A673 (cell line): ENCODE results near the gene ERC1.

Experiments
- EZH2 ChIP-seq: fragments of 200-600 bp; sonication (generic); IDR thresholded peaks from 2 replicates; pipeline ENCODE4 v1.6.1; 2017; ENCODE audit warnings: borderline replicate concordance, low read depth, mild to moderate bottlenecking, mixed read lengths, antibody characterized with exemption, low read length; ENCODE audit not compliant: poor library complexity, severe bottlenecking
- TF ChIP-seq, protein P1 (sequence below): fragments of 300-800, 200-600 bp; sonication (generic); conservative IDR thresholded peaks from 2 replicates; pipeline ENCODE4 v1.5.1; 2017; ENCODE audit warnings: low read depth, mild to moderate bottlenecking, antibody characterized with exemption, low read length, moderate library complexity, mixed read lengths

DNA sequence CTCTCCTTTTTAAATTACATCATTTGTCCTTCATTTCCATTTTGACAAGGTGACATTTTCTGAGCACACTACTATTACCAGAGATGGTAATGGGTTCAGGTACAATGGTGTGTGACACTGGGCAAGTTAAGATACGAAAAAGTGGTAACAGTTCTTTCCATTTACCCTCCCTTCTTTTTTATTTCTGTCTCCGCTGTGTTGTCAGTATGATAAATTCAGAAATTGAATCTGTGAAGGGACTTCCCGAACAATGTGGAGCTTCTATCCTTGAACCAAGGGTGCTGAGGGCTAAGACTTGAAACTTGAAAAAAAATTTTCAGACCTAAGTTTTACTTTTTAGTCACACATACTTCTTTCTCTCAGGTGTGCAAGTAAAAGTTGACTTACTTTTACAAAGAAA is 103.7 kb downstream of the ERC1 start:
- TF ChIP-seq, protein P1, sequence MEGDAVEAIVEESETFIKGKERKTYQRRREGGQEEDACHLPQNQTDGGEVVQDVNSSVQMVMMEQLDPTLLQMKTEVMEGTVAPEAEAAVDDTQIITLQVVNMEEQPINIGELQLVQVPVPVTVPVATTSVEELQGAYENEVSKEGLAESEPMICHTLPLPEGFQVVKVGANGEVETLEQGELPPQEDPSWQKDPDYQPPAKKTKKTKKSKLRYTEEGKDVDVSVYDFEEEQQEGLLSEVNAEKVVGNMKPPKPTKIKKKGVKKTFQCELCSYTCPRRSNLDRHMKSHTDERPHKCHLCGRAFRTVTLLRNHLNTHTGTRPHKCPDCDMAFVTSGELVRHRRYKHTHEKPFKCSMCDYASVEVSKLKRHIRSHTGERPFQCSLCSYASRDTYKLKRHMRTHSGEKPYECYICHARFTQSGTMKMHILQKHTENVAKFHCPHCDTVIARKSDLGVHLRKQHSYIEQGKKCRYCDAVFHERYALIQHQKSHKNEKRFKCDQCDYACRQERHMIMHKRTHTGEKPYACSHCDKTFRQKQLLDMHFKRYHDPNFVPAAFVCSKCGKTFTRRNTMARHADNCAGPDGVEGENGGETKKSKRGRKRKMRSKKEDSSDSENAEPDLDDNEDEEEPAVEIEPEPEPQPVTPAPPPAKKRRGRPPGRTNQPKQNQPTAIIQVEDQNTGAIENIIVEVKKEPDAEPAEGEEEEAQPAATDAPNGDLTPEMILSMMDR = no peak
- no peak for TF ChIP-seq EZH2
